K562 (cell line): ENCODE results near the gene SPPL2C. TPM values are rescaled to one million over a fixed set of nuclear protein-coding genes. Genes with fewer than 3 reads are reported as not detected.

ENCODE experiments used
- ATAC-seq: fragments of 200-7000 bp; cut with Tn5 transposase; 3 replicates; pipeline ENCODE4 v1.9.1; 2020; ENCODE audit warnings: moderate library complexity
- BruUV-seq: library from RNA; stranded (reverse); fragments of 400-500 nt; replicated peaks from 2 replicates; lab custom pipeline; 2021; lab: Mats Ljungman, UMichigan
- CTCF ChIA-PET: fragments of 300-600 bp; formaldehyde crosslinking; extraction: SDS; loops from one replicate; lab custom pipeline; 2021; ENCODE audit warnings: low intra/inter-chr PET ratio; lab: Yijun Ruan, JAX
- POLR2A ChIA-PET: fragments of 300-600, 350-650 bp; sonication (Branson Sonifier 250); formaldehyde crosslinking; extraction: SDS; loops from one replicate; lab custom pipeline; 2021; ENCODE audit warnings: antibody characterized with exemption, inconsistent platforms; lab: Yijun Ruan, JAX
- DNase-seq, 4 experiments: peaks; one replicate each; pipeline versions ENCODE4 v3.0.0 to v3.0.0-alpha.2; 2011 to 2018; ENCODE audit warnings: low spot score in 3 of 4, mixed read lengths in 3 of 4; ENCODE audit errors: extremely low read depth in 1 of 4
- FAIRE-seq: peaks from 2 replicates; lab custom pipeline; 2011; peaks lifted over from hg19 to GRCh38; lab: Jason Lieb, UNC
- H2AFZ ChIP-seq: 2 replicates; pipeline ENCODE4 v1.6.0; 2011; ENCODE audit warnings: low read depth, low read length, control low read depth, inconsistent platforms
- H3K27ac ChIP-seq: fragments of 200-600 bp; 3 replicates; pipeline ENCODE4 v1.8.0; 2011; ENCODE audit warnings: low read depth, mild to moderate bottlenecking, control low read depth, inconsistent platforms, low read length, moderate library complexity, mixed read lengths; ENCODE audit errors: extremely low read depth
- H3K27me3 ChIP-seq, 2 experiments: fragments of 300-600 bp in 1 of 2; 2 replicates in 1 of 2; 3 replicates in 1 of 2; pipeline versions ENCODE4 v1.6.0 to v1.8.0; 2011; ENCODE audit warnings: inconsistent platforms in 2 of 2, low read length in 2 of 2, mild to moderate bottlenecking in 1 of 2, mixed read lengths in 1 of 2, moderate library complexity in 1 of 2; ENCODE audit not compliant: control insufficient read depth in 2 of 2, insufficient read depth in 2 of 2
- H3K36me3 ChIP-seq: fragments of 300-600 bp; 3 replicates; pipeline ENCODE4 v1.8.0; 2011; ENCODE audit warnings: mild to moderate bottlenecking, low read length, inconsistent platforms; ENCODE audit not compliant: control insufficient read depth, insufficient read depth
- H3K4me1 ChIP-seq, 2 experiments: fragments of 200-600 bp in 1 of 2; replicated peaks in 1 of 2; 2 replicates in 1 of 2; 3 replicates in 1 of 2; pipeline versions ENCODE4 v1.5.1 to v1.8.0; 2011; ENCODE audit warnings: inconsistent platforms in 2 of 2, low read length in 2 of 2, mild to moderate bottlenecking in 1 of 2, mixed read lengths in 1 of 2, moderate library complexity in 1 of 2; ENCODE audit not compliant: control insufficient read depth in 2 of 2, insufficient read depth in 2 of 2
- H3K4me2 ChIP-seq: 2 replicates; pipeline ENCODE4 v1.6.1; 2011; ENCODE audit warnings: low read length, control low read depth, inconsistent platforms, mixed read lengths; ENCODE audit not compliant: insufficient read depth
- H3K4me3 ChIP-seq: fragments of 200-600 bp; sonication (generic), shearing (Covaris generic); 2 replicates; pipeline ENCODE4 v1.5.1; 2016; ENCODE audit warnings: control low read depth, inconsistent platforms
- H3K79me2 ChIP-seq: fragments of 200-600 bp; 3 replicates; pipeline ENCODE4 v1.8.0; 2011; ENCODE audit warnings: low read length, inconsistent platforms; ENCODE audit not compliant: control insufficient read depth, insufficient read depth
- H3K9ac ChIP-seq, 2 experiments: 2 replicates each; pipeline versions ENCODE4 v1.6.0 to v1.6.1; 2011; ENCODE audit warnings: low read depth in 2 of 2, low read length in 2 of 2, control low read depth in 1 of 2, inconsistent platforms in 1 of 2, mild to moderate bottlenecking in 1 of 2, mixed read lengths in 1 of 2; ENCODE audit not compliant: insufficient read depth in 1 of 2
- H3K9me1 ChIP-seq: one replicate; pipeline ENCODE4 v1.6.0; 2011; ENCODE audit warnings: inconsistent platforms, mild to moderate bottlenecking, low read length, moderate library complexity; ENCODE audit not compliant: control insufficient read depth, insufficient read depth
- H3K9me3 ChIP-seq: replicated peaks from 2 replicates; pipeline ENCODE4 v1.5.1; 2011; ENCODE audit warnings: low read depth, low read length, inconsistent platforms; ENCODE audit not compliant: control insufficient read depth, insufficient read depth
- H4K20me1 ChIP-seq: replicated peaks from 2 replicates; pipeline ENCODE4 v1.6.1; 2011; ENCODE audit warnings: low read length, inconsistent platforms, mixed read lengths; ENCODE audit not compliant: control insufficient read depth, insufficient read depth
- ATF6 ChIP-seq: sonication (generic); formaldehyde crosslinking; IDR thresholded peaks from 2 replicates; pipeline ENCODE4 v1.4.0; 2020; ENCODE audit warnings: mild to moderate bottlenecking, missing genetic modification reagents
- C11orf30 ChIP-seq: fragments of 450-650 bp; IDR thresholded peaks from 2 replicates; pipeline ENCODE4 v1.6.1; 2016; ENCODE audit warnings: low read depth, mild to moderate bottlenecking
- CTBP1 ChIP-seq: fragments of 450-650 bp; IDR thresholded peaks from 2 replicates; pipeline ENCODE4 v1.6.1; 2016; ENCODE audit warnings: borderline replicate concordance
- CXXC5 ChIP-seq: fragments of 250-450 bp; sonication (Bioruptor Pico); IDR thresholded peaks from 2 replicates; pipeline ENCODE4 v1.8.0; 2022; ENCODE audit warnings: inconsistent platforms, mild to moderate bottlenecking, moderate library complexity
- ELF2 ChIP-seq: fragments of 250-450 bp; sonication (Bioruptor Pico); IDR thresholded peaks from 2 replicates; pipeline ENCODE4 v1.5.0; 2021; ENCODE audit warnings: mild to moderate bottlenecking
- FOXM1 ChIP-seq, 2 experiments: fragments of 450-650 bp in 1 of 2; sonication (generic) in 1 of 2; formaldehyde crosslinking in 1 of 2; IDR thresholded peaks; 2 replicates each; pipeline versions ENCODE4 v1.6.1 to v1.9.0; 2017 to 2022; ENCODE audit warnings: low read depth in 2 of 2, mild to moderate bottlenecking in 2 of 2, missing genetic modification reagents in 1 of 2, moderate library complexity in 1 of 2
- HNRNPH1 ChIP-seq: fragments of 200-400 bp; formaldehyde crosslinking; optimal IDR thresholded peaks from 2 replicates; pipeline ENCODE3; 2017; ENCODE audit warnings: low read depth, mild to moderate bottlenecking, low read length, moderate library complexity
- HNRNPUL1 ChIP-seq: fragments of 200-400 bp; formaldehyde crosslinking; IDR thresholded peaks from 2 replicates; pipeline ENCODE4 v1.6.1; 2017; ENCODE audit warnings: low read length
- NCOA1 ChIP-seq: fragments of 450-650 bp; IDR thresholded peaks from 2 replicates; pipeline ENCODE4 v1.6.1; 2016; ENCODE audit warnings: low read depth
- POLR2AphosphoS2 ChIP-seq: IDR thresholded peaks from 2 replicates; pipeline ENCODE4 v1.6.1; 2012; ENCODE audit warnings: low read length, improper control_type of control experiment
- TAF7 ChIP-seq: fragments of 450-650 bp; IDR thresholded peaks from 2 replicates; pipeline ENCODE4 v1.6.1; 2016; ENCODE audit warnings: missing genetic modification characterization, missing compliant biosample characterization
- ZFP30 ChIP-seq: fragments of 250-450 bp; sonication (Bioruptor Pico); IDR thresholded peaks from 2 replicates; pipeline ENCODE4 v1.8.0; 2022; ENCODE audit warnings: moderate library complexity, mild to moderate bottlenecking, inconsistent platforms, borderline replicate concordance
- ZNF174 ChIP-seq: fragments of 250-450 bp; sonication (Bioruptor Pico); IDR thresholded peaks from 2 replicates; pipeline ENCODE4 v1.4.0; 2020; ENCODE audit warnings: mild to moderate bottlenecking
- ZNF239 ChIP-seq: fragments of 250-450 bp; sonication (Bioruptor Pico); IDR thresholded peaks from 2 replicates; pipeline ENCODE4 v1.4.0; 2020; ENCODE audit warnings: mild to moderate bottlenecking
- WGBS: fragments of 100-300 bp; shearing (Covaris generic); methylation state at CpG from one replicate; pipeline ENCODE4 v1.1.6; 2016; ENCODE audit warnings: low coverage, mixed read lengths; ENCODE audit not compliant: insufficient coverage; ENCODE audit errors: missing lambda C conversion rate; 5-methylcytosine and 5-hydroxymethylcytosine counted together
- in situ Hi-C: fragments of 300-500 bp; cut with MboI; formaldehyde crosslinking; loops from 4 replicates; pipeline ENCODE4 v1.15.0; 2018; ENCODE audit warnings: inconsistent platforms, mixed read lengths
- intact Hi-C: fragments of 100-400 bp; cut with micrococcal nuclease; formaldehyde crosslinking; loops from 2 replicates; pipeline ENCODE4 v1.14.2; 2022
- polyA plus RNA-seq, 8 experiments: library from polyadenylated mRNA; depleted of rRNA in 4 of 8; stranded (reverse) in 5 of 8; unstranded in 3 of 8; fragments of >200 nt; fragmentation: Nextera tagmentation in 2 of 8; fragmentation: Illumina TruSeq in 1 of 8; extraction: Ambion mirVana in 2 of 8; extraction: Trizol in 1 of 8; gene quantifications; 2 replicates each; pipeline versions ENCODE4 v1.2.1 to v1.2.3, GENCODE V29; 2011 to 2014; ENCODE audit warnings: inconsistent platforms in 1 of 8, missing spikeins in 1 of 8
- total RNA-seq, 7 experiments: library from RNA; depleted of rRNA in 6 of 7; stranded (reverse); fragments of >200 nt in 6 of 7; fragmentation: Illumina TruSeq in 2 of 7; extraction: Trizol in 2 of 7; gene quantifications; 2 replicates each; pipeline versions ENCODE4 v1.2.1 to v1.2.3, GENCODE V29; 2011 to 2021; ENCODE audit warnings: low replicate concordance in 1 of 7

SPPL2C gene
- total and polyA plus RNA-seq, 9 of the 15 experiments (the other 6 are each of a cell fraction or from before 2014, with no cell fraction given) = not detected

- Histone ChIP-seq H3K4me2 (no peak overlapping the region), H3K27ac (no peak overlapping the region), H3K4me1 (no peaks in the 10 kb centered on the region), H3K9ac (no peak overlapping the region)
- 0% methylated on average over 2 of the region's 2 CpGs for WGBS
- intact Hi-C loops = no loop called here
- POLR2A ChIA-PET = interaction anchor here (1.1 kb wide), 1 partner anchor 25 kb away, joined by 5 read pairs; no protein-coding TSS in a partner anchor
- DNase-seq (no peak), ATAC-seq (no peak)
- in situ Hi-C loops = no loop called here
- TF ChIP-seq ELF2 (CRISPR knock-in tag) (no peak), NCOA1 (no peak), CXXC5 (CRISPR knock-in tag) (no peak), HNRNPUL1 (no peak), HNRNPH1 (no peak), POLR2AphosphoS2 (no peak), ZNF174 (CRISPR knock-in tag) (no peak)
- TF ChIP-seq, all 486 proteins: peak for 0
- H3K27me3 ChIP-seq = peaks cover 15 to 30% of the 10 kb centered on the region in 2 experiments; a peak in 3 of 5 replicates
- H3K4me3 ChIP-seq = no peak overlapping the region
- H2AFZ ChIP-seq = no peak overlapping the region
- CTCF ChIA-PET = no interaction called here
- no peaks in the 10 kb centered on the region for H3K9me1 ChIP-seq
- H4K20me1 ChIP-seq = no peaks in the 10 kb centered on the region
- H3K36me3 ChIP-seq = no peaks in the 10 kb centered on the region
- FAIRE-seq = no peak
- no peaks in the 10 kb centered on the region for H3K79me2 ChIP-seq
- no TSS peak for BruUV-seq
- no peaks in the 10 kb centered on the region for H3K9me3 ChIP-seq
Observed at GRCh38 chr17:45883063-45883462, 38.4 kb downstream of the SPPL2C start.

- BruUV-seq = no TSS peak
- ATAC-seq (no peak), FAIRE-seq (no peak), DNase-seq (no peak)
- Histone ChIP-seq H3K4me1 (no peaks in the 10 kb centered on the region), H3K36me3 (no peaks in the 10 kb centered on the region), H3K27me3 (peaks cover 10 to 22% of the 10 kb centered on the region in 2 experiments; a peak in 3 of 5 replicates), H3K4me3 (no peak overlapping the region), H3K9me1 (no peaks in the 10 kb centered on the region), H4K20me1 (no peaks in the 10 kb centered on the region), H2AFZ (no peak overlapping the region), H3K27ac (no peak overlapping the region), H3K9ac (no peak overlapping the region), H3K79me2 (no peaks in the 10 kb centered on the region), H3K4me2 (no peak overlapping the region), H3K9me3 (no peaks in the 10 kb centered on the region)
- 5% methylated on average over 2 of the region's 2 CpGs for WGBS
- ChIA-PET POLR2A (no interaction called here), CTCF (no interaction called here)
- intact Hi-C loops (no loop called here), in situ Hi-C loops (no loop called here)
- TF ChIP-seq FOXM1 (IDR thresholded peaks at IDR 0.05; ENCODE audit: low read depth) (no peak), FOXM1 (CRISPR knock-in tag; IDR thresholded peaks at IDR 0.05; ENCODE audit: low read depth) (no peak), ZNF239 (CRISPR knock-in tag) (no peak), ZFP30 (no peak), C11orf30 (no peak), TAF7 (tag) (no peak), CTBP1 (no peak), ATF6 (CRISPR knock-in tag) (no peak)
Observed at GRCh38 chr17:45886852-45887251, 42.2 kb downstream of the SPPL2C start.
